ENCODE measurements around the gene ADGRV1.

DNA sequence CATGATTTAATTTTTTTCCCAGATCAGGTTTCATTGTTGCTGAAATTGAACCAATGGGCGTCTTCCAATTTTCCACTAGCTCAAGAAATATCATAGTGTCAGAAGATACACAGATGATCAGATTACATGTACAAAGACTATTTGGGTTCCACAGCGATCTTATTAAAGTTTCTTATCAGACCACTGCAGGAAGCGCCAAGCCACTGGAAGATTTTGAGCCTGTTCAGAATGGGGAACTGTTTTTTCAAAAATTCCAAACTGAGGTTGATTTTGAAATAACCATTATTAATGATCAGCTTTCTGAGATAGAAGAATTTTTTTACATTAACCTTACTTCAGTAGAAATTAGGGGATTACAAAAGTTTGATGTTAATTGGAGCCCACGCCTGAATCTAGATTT lies 251.6 kb downstream of the ADGRV1 start:
- TF ChIP-seq, protein P1, sequence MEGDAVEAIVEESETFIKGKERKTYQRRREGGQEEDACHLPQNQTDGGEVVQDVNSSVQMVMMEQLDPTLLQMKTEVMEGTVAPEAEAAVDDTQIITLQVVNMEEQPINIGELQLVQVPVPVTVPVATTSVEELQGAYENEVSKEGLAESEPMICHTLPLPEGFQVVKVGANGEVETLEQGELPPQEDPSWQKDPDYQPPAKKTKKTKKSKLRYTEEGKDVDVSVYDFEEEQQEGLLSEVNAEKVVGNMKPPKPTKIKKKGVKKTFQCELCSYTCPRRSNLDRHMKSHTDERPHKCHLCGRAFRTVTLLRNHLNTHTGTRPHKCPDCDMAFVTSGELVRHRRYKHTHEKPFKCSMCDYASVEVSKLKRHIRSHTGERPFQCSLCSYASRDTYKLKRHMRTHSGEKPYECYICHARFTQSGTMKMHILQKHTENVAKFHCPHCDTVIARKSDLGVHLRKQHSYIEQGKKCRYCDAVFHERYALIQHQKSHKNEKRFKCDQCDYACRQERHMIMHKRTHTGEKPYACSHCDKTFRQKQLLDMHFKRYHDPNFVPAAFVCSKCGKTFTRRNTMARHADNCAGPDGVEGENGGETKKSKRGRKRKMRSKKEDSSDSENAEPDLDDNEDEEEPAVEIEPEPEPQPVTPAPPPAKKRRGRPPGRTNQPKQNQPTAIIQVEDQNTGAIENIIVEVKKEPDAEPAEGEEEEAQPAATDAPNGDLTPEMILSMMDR (IDR thresholded peaks at IDR 0.05; ENCODE audit: insufficient read depth, low read depth, low read length) = no peak
- TF ChIP-seq EZH2 (IDR thresholded peaks at IDR 0.05; ENCODE audit: insufficient read depth, low read length) = no peak
